SK-N-MC (cell line): ENCODE measurements around the gene ATF6B.

ENCODE experiments used
- EZH2 ChIP-seq: fragments of 200-600 bp; sonication (generic); IDR thresholded peaks from one replicate; pipeline ENCODE4 v1.6.1; 2017; ENCODE audit warnings: antibody characterized with exemption
- POLR2AphosphoS5 ChIP-seq: IDR thresholded peaks from 2 replicates; pipeline ENCODE4 v1.6.1; 2012; ENCODE audit warnings: mild to moderate bottlenecking, low read depth, low read length, borderline replicate concordance

GRCh38 chr6:32102255-32102654 is 25.8 kb downstream of the ATF6B start:
- TF ChIP-seq EZH2 (no peak), POLR2AphosphoS5 (no peak)
